GM12878 (cell line): Measurements from ENCODE around the gene COQ10B. TPM values are rescaled to one million over a fixed set of nuclear protein-coding genes. Genes with fewer than 3 reads are reported as not detected.
"Not testable (repeated sequence)": the region's sequence is repeated elsewhere in the genome, so short reads cannot be mapped to it uniquely, and the experiment has no call there.

Experiments used
- ATAC-seq: fragments of 200-7000 bp; cut with Tn5 transposase; 3 replicates; pipeline ENCODE4 v1.9.1; 2020; ENCODE audit warnings: mild to moderate bottlenecking, moderate library complexity
- BruUV-seq: library from RNA; stranded (reverse); fragments of 400-500 nt; replicated peaks from 2 replicates; lab custom pipeline; 2021; lab: Mats Ljungman, UMichigan
- CTCF ChIA-PET: fragments of 300-600 bp; sonication (Branson Sonifier 250); formaldehyde crosslinking; extraction: SDS; loops from one replicate; lab custom pipeline; 2021; ENCODE audit warnings: inconsistent platforms; lab: Yijun Ruan, JAX
- POLR2A ChIA-PET: fragments of 350-600 bp; formaldehyde crosslinking; extraction: SDS; loops from one replicate; lab custom pipeline; 2021; ENCODE audit warnings: inconsistent platforms; lab: Charles Lee
- RAD21 ChIA-PET: fragments of 300-600 bp; sonication (Branson Sonifier 250); formaldehyde crosslinking; loops from one replicate; lab custom pipeline; 2023; ENCODE audit warnings: antibody characterized with exemption; ENCODE audit not compliant: unreplicated experiment; lab: Charles Lee
- SMC1A ChIA-PET: fragments of 300-600 bp; sonication (Branson Sonifier 250); formaldehyde crosslinking; loops from one replicate; lab custom pipeline; 2023; ENCODE audit not compliant: unreplicated experiment, uncharacterized antibody; lab: Charles Lee
- DNase-seq: peaks from one replicate; pipeline ENCODE4 v3.0.0-alpha.2; 2011; ENCODE audit warnings: low read depth, low spot score
- FAIRE-seq: peaks from 3 replicates; lab custom pipeline; 2011; peaks lifted over from hg19 to GRCh38; lab: Jason Lieb, UNC
- H2AFZ ChIP-seq: 2 replicates; pipeline ENCODE4 v1.6.0; 2011; ENCODE audit warnings: low read depth, low read length, control low read depth; ENCODE audit not compliant: control insufficient read depth
- H3K27ac ChIP-seq: 2 replicates; pipeline ENCODE4 v1.5.1; 2011; ENCODE audit warnings: control low read depth; ENCODE audit not compliant: control insufficient read depth, insufficient read depth
- H3K27me3 ChIP-seq, 2 experiments: replicated peaks in 1 of 2; 2 replicates each; pipeline versions ENCODE4 v1.6.0 to v1.6.1; 2011; ENCODE audit warnings: low read length in 1 of 2; ENCODE audit not compliant: control insufficient read depth in 2 of 2, insufficient read depth in 2 of 2
- H3K36me3 ChIP-seq, 2 experiments: 2 replicates each; pipeline ENCODE4 v1.5.1; 2011; ENCODE audit warnings: low read length in 1 of 2; ENCODE audit not compliant: control insufficient read depth in 2 of 2, insufficient read depth in 2 of 2
- H3K4me1 ChIP-seq: 2 replicates; pipeline ENCODE4 v1.6.1; 2011; ENCODE audit warnings: mild to moderate bottlenecking, low read length, moderate library complexity, mixed read lengths; ENCODE audit not compliant: control insufficient read depth, insufficient read depth
- H3K4me2 ChIP-seq: 2 replicates; pipeline ENCODE4 v1.6.0; 2011; ENCODE audit warnings: control low read depth; ENCODE audit not compliant: control insufficient read depth, insufficient read depth
- H3K4me3 ChIP-seq: fragments of 200-600 bp; sonication (generic); 2 replicates; pipeline ENCODE4 v1.5.1; 2016
- H3K79me2 ChIP-seq: 2 replicates; pipeline ENCODE4 v1.6.0; 2011; ENCODE audit warnings: low read length; ENCODE audit not compliant: control insufficient read depth, insufficient read depth
- H3K9ac ChIP-seq: 2 replicates; pipeline ENCODE4 v1.8.0; 2011; ENCODE audit warnings: low read length, control low read depth, mixed read lengths; ENCODE audit not compliant: control insufficient read depth, insufficient read depth
- H3K9me3 ChIP-seq: replicated peaks from 3 replicates; pipeline ENCODE4 v1.5.1; 2011; ENCODE audit warnings: mild to moderate bottlenecking, low read length; ENCODE audit not compliant: control insufficient read depth, insufficient read depth
- H4K20me1 ChIP-seq: 2 replicates; pipeline ENCODE4 v1.6.0; 2011; ENCODE audit not compliant: control insufficient read depth, insufficient read depth
- WGBS: methylation state at CpG from one replicate; pipeline ENCODE4 v1.1.6; 2016; ENCODE audit warnings: low lambda C conversion rate; ENCODE audit not compliant: insufficient replicate concordance, insufficient coverage; ENCODE audit errors: missing lambda C conversion rate; 5-methylcytosine and 5-hydroxymethylcytosine counted together
- in situ Hi-C: fragments of 300-500 bp; cut with MboI; formaldehyde crosslinking; loops from 9 replicates; pipeline ENCODE4 v1.14.3; 2018; ENCODE audit warnings: mixed read lengths
- intact Hi-C: fragments of 100-400 bp; cut with micrococcal nuclease; formaldehyde crosslinking; loops from one replicate; pipeline ENCODE4 v1.14.2; 2022; ENCODE audit not compliant: unreplicated experiment
- polyA plus RNA-seq, 11 experiments: library from polyadenylated mRNA; depleted of rRNA in 4 of 11; unstranded in 6 of 11; stranded (reverse) in 5 of 11; fragments of >200 nt; fragmentation: Nextera tagmentation in 4 of 11; fragmentation: Illumina TruSeq in 1 of 11; extraction: Ambion mirVana in 4 of 11; extraction: Trizol in 1 of 11; gene quantifications; 1 replicate in 1 of 11; 2 replicates in 10 of 11; pipeline versions ENCODE4 v1.2.1 to v1.2.3, GENCODE V29; 2011 to 2016; ENCODE audit warnings: inconsistent platforms in 2 of 11, missing spikeins in 2 of 11, low read depth in 1 of 11
- total RNA-seq, 4 experiments: library from RNA; depleted of rRNA in 3 of 4; stranded (reverse); fragments of >200 nt in 3 of 4; fragmentation: Illumina TruSeq in 1 of 4; extraction: Trizol in 1 of 4; gene quantifications; 2 replicates each; pipeline versions ENCODE4 v1.2.1 to v1.2.3, GENCODE V29; 2013 to 2021
- TF ChIP-seq, protein P1 (sequence below): fragments of 450-650 bp; IDR thresholded peaks from 2 replicates; pipeline ENCODE4 v1.6.1; 2016; ENCODE audit warnings: mild to moderate bottlenecking

COQ10B gene
- total and polyA plus RNA-seq, 10 of the 15 experiments (the other 5 are each of a cell fraction or from before 2014, with no cell fraction given): 3.6 to 23.2 (median 13.2) TPM

DNA sequence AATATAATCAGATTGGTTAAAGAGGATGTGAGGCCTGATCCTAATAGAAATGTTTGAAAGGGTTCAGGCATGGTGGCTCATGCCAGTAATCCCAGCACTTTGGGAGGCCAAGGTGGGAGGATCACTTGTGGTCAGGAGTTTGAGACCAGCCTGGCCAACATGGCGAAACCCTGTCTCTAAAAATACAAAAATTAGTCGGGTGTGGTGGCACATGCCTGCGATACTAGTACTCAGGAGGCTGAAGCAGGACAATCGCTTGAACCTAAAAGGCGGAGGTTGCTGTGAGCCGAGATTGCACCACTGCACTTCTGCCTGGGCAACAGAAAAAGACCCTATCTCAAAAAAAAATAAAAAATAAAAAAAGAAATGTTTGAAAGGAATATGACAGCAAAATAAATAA, 20.8 kb upstream of the COQ10B start:
- H4K20me1 ChIP-seq, H3K9me3 ChIP-seq, BruUV-seq, intact Hi-C loops, H3K4me1 ChIP-seq: not testable (repeated sequence)
- CTCF ChIA-PET: interaction anchor here (0.7 to 3.0 kb wide), 5 partner anchors 21 to 319 kb away, joined by 3 to 9 read pairs (median 4); partner anchors contain the start of gene COQ10B
- SMC1A ChIA-PET: interaction anchor here (0.8 to 2.6 kb wide), 12 partner anchors 8 to 611 kb away, joined by 3 to 15 read pairs (median 4); partner anchors contain the start of gene COQ10B
- RAD21 ChIA-PET: interaction anchor here (0.5 to 5.7 kb wide), 6 partner anchors 17 to 347 kb away, joined by 3 to 38 read pairs (median 3); partner anchors contain the start of genes COQ10B and MOB4
- peak overlapping the region; percentile 92 for H3K4me3 ChIP-seq
- H3K79me2 ChIP-seq: peaks cover 83% of the 10 kb centered on the region
- POLR2A ChIA-PET: interaction anchor here (0.8 to 6.3 kb wide), 6 partner anchors 8 to 273 kb away, joined by 3 to 45 read pairs (median 10); partner anchors contain the start of genes COQ10B, HSPD1, HSPE1 and MARS2
- TF ChIP-seq, protein P1, sequence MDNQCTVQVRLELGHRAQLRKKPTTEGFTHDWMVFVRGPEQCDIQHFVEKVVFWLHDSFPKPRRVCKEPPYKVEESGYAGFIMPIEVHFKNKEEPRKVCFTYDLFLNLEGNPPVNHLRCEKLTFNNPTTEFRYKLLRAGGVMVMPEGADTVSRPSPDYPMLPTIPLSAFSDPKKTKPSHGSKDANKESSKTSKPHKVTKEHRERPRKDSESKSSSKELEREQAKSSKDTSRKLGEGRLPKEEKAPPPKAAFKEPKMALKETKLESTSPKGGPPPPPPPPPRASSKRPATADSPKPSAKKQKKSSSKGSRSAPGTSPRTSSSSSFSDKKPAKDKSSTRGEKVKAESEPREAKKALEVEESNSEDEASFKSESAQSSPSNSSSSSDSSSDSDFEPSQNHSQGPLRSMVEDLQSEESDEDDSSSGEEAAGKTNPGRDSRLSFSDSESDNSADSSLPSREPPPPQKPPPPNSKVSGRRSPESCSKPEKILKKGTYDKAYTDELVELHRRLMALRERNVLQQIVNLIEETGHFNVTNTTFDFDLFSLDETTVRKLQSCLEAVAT: 0 out of 2 replicates have a peak, but pooled peaks have one; percentile 28
- TF ChIP-seq, all 136 proteins: peak for 1; not testable (repeated sequence) for 135
- Histone ChIP-seq H3K27ac (peak overlapping the region; percentile 30), H3K4me2 (peak overlapping the region; percentile 85), H3K9ac (peak overlapping the region; percentile 40)
- WGBS: 32% methylated on average over 6 of the region's 6 CpGs
- in situ Hi-C loops, H3K36me3 ChIP-seq, ATAC-seq, FAIRE-seq, H3K27me3 ChIP-seq, DNase-seq, H2AFZ ChIP-seq: not testable (repeated sequence)
